ENCODE results near the gene ENO3.

Gene ENO3

DNA sequence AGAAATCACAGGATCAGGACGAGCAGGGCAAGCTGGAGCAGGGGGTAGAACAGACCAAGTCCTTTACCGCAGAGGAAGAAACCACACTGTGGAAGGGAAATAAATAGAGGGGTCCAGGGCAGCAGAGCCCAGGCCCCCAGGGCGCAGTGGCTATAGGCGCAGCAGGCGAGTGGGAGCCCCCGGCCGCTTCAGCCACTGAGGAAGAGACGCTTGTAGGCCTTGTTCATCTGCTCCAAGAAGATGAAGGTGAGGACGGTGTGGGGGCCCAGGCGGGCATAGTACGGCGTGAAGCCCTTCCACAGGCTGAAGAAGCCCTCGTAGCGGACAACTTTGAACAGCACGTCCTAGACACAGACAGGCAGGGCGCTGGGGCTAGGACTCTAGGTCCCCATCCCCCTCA lies 13.4 kb upstream of the ENO3 start:
- DNase-seq = no peak

- DNase-seq = no peak
Measured at GRCh38 chr17:4938069-4938491, 12.8 kb upstream of the ENO3 start.

DNA sequence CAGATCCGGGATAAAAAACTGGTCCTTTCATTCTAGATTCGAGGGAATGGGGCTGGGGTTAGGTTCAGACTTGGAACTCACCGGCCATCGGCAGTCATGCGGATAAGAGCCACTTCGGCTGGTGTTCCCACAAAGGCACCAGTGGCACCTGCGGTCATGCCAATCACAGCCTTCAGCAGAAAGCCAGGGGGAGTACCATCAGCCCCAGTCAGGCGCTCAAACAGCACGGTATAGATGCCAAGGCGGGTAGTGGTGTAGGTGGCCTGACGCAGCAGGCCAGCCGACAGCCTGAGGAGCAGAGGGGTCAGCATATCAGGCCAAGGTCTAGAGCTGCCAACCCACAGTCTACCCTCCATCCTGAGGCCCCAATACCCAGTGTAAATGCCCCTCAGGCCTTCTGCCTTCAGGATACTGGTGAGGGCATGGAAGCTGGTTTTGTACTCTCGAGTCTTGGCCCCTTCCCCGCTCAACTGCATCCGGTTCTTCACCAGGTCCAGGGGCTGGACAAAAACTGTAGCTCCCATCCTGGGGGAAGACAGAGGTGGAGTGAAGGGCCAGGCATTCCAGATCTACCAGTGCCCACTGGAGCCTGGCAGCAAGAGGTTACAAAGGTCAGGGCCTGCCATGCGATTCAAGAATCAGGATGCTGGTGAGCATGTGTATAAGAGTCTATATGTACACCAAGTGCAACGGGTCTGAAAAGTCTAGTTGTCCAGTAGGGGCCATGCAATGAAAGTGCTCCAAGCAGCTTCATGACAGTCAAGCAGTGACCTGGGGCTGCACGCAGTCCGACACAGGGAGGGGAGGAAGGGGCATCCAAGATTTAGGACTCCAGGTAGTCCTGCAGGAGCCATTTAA lies 12.0 kb upstream of the ENO3 start:
- peak in 1 of 2 donors; percentile 14 for DNase-seq

GRCh38 chr17:4939546-4939795 lies 11.4 kb upstream of the ENO3 start:
- no peak for DNase-seq

GRCh38 chr17:4939796-4940554 lies 10.9 kb upstream of the ENO3 start, which contains the start of the genes RNF167 and SLC25A11:
Gene RNF167 (plus strand): TSS chr17:4940268. CDS start chr17:4940910, 642 bp downstream.
Gene SLC25A11 (minus strand): TSS chr17:4940046. CDS start chr17:4939910, 136 bp downstream.
- peak; percentile 99 to 100 for DNase-seq

DNA sequence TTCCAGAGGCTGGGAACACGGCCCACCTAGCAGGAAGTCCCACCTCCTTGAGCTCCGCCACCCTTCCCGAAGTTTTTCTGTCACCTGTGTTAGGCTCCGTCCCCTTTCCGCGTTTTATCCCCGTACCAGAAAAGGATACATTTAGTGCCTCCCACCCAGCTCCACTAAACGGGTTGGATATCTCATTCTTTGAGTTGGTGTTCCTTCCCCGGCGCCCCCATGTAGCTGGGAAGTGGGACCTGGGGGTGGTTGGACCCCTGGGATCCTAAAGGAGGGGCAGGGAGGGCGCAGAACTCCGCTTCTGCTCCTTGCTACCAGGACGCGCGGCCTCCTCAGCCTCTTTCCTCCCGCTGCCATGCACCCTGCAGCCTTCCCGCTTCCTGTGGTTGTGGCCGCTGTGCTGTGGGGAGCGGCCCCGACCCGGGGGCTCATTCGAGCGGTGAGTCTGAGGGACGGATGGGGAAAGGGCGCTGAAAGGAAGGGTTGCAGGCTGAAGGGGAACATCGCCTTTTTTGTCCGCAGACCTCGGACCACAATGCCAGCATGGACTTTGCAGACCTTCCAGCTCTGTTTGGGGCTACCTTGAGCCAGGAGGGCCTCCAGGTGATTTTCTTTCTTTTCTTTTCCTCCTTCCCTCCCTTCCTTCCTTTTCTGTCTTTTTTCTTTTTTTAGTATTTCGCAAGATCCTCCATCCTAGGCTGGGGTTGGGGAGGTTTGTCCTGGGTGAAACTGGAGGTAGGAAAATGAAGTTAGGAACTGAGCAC lies 10.2 kb upstream of the ENO3 start:
- DNase-seq = peak in 1 of 2 donors; percentile 16

DNA sequence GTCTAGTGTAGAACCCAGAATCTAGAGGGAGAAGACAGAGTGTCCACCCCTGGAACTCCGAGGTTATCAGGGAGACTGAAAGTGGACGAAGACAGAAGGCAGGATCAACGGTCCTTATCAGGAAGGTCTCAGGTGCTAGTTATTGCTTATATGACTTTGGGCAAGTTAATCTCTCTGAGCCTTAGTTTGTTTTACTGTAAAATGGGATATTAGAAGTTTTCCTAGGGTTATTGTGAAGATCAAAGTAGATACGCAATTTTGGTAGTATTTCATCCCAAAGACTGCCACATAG lies 9.7 kb upstream of the ENO3 start:
- no peak for DNase-seq

GRCh38 chr17:4942760-4943508 lies 8.0 kb upstream of the ENO3 start:
- DNase-seq = no peak

DNA sequence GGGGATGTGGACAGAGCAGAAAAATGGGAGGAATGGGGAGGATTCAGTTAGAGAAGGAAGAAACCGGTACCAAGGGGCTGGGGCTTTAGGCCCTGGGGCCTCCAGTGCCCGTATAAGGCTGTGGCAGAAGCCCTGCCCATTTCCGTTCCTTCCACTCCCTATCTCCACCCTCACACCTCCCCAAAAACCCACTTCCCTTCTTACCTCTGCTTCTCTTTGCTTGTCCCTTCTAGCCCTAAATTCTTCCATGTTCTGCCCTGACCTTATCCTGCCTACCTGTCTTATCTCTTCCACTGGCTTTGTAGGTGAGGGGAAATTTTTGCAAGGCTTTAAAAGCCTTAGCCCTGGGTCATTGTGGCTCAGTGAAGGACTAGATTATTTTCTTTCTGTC lies 6.8 kb upstream of the ENO3 start:
- peak in 1 of 2 donors; percentile 31 for DNase-seq

DNA sequence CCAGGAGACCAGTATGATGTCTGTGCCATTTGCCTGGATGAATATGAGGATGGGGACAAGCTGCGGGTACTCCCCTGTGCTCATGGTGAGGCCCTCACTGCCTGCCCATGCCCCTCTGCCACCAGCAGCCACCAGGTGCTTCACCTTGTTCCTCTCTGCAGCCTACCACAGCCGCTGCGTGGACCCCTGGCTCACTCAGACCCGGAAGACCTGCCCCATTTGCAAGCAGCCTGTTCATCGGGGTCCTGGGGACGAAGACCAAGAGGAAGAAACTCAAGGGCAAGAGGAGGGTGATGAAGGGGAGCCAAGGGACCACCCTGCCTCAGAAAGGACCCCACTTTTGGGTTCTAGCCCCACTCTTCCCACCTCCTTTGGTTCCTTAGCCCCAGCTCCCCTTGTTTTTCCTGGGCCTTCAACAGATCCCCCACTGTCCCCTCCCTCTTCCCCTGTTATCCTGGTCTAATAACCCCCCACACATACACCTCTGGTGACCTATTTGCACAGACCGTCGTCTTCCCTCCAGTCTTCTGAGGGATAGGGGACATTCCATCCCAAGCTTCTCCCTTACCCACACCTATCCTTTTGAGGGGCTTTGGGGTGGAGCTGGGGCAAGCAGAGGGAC lies 6.3 kb upstream of the ENO3 start:
- no peak for DNase-seq

DNA sequence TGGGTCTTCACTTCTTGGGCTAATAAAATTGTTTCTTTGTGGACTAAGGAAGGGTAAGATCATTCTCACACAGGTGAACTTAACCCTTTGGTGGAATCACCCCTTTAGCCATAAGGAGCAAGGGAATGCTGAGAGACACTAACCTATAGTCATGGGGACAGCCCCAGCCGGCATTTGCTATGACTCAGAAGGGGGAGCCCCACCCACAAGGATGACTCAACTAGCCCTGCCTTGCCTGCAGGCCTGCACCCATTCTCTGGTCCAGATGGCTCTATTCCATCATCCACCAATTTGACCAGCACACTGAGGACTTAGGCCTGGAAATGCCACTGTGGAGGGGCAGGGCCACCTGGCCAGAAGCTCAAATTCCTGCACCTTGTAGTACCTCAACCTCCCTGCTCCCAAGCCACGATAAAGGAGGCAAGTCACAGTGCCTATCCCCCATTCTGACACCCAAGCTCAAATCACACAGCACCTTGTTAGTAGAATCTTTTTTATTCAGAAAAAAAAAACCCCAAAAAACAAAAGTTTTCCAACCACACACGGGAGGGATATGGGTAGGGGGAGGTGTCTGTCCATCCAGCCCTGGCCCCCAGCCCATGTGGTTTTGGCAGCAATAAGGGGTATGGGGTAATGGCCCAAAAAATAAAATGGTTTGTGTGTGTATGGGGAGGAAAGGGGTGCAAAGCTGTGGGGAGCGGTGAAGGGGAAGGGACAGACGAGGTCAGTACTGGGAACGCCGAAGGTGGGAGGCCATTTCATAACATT lies 5.6 kb upstream of the ENO3 start:
- peak; percentile 82 to 90 for DNase-seq

GRCh38 chr17:4945944-4946280 lies 5.0 kb upstream of the ENO3 start:
- no peak for DNase-seq

DNA sequence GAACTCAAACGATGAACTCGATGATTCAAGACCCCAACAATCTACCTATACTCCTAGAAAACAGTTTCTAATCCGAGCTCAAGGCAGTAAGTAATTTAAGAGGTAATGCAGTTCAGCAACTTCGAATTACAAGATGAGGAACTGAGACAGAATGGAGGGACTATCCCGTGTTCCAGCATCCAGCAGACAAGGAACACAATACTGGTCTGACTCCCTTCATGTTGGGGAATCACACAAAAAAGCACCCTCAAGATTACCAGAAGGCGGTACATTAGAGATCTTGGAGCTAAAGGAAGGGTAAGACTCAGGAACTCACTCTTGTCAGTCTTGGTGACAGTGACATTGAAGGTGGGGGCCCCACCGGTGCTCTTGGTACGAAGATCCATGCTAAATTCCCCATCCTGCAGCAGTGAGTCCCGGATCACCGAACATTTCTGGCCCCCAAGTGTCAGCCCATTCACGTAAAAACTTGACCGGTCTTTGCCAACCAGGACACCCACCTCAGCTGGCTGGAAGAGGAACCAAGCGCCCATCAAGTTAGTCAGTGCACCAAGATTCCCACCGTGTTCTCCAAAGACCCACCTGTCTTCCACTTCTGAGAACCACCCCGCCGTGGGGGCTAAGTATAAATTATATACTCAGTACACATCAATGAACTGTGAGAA lies 4.5 kb upstream of the ENO3 start:
- peak in 1 of 2 donors; percentile 25 for DNase-seq

DNA sequence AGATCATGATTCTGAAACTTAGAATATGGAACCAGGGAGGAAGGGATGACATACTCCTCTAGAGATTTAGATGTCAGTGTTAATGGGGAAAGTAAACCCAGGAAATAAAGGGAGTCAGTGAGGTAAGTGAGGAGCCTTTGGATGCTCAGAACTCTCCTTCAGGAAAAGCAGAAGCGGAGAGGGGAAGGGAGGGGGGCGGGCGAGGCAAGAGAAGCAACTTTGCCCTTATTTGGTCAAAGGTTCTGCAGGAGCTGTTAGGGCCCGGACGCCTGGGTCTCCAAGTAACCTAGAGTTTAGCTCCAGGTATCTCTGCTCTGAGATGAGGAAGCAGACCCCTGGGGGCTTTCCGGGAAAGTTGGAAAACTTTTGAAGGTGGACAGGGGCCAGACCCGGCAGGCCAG lies 3.9 kb upstream of the ENO3 start:
- peak; percentile 22 to 27 for DNase-seq

DNA sequence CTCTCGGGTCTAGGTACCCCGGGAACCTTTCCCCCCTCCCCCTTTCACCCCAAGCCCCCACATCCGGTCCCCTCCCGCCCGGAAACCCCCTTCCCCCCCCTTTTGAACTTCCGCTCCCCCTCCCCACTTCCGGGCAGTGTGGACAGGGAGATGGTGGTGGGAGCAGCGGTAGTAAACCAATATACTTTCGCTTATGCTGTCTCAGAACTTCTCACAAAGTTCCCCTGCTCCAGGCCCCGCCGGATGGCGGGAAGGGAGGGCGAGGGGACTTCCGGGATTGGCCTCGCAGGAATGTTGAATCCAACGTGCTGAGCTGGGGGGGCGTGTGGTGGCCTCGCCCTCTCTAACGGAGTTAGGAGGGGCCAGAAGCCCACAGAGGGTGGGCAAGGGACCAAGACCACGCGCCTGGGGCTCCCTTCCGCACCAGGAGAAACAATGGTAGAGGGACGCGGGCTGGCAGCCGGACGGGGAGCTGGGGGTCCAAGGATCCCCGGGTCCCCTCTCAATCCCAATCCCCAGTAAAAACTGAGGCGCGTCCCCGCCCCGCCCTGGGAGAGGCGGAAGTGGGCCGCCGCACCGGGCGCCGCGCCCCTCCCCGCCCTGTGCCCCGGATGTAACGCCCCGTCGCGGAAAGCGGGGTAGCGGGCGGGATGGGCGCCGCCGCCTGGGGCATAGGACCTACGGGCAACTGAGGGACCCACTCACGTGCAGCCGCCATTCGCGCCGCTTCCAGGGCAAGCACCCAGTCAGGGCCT lies 3.3 kb upstream of the ENO3 start:
- peak; percentile 52 to 68 for DNase-seq

DNA sequence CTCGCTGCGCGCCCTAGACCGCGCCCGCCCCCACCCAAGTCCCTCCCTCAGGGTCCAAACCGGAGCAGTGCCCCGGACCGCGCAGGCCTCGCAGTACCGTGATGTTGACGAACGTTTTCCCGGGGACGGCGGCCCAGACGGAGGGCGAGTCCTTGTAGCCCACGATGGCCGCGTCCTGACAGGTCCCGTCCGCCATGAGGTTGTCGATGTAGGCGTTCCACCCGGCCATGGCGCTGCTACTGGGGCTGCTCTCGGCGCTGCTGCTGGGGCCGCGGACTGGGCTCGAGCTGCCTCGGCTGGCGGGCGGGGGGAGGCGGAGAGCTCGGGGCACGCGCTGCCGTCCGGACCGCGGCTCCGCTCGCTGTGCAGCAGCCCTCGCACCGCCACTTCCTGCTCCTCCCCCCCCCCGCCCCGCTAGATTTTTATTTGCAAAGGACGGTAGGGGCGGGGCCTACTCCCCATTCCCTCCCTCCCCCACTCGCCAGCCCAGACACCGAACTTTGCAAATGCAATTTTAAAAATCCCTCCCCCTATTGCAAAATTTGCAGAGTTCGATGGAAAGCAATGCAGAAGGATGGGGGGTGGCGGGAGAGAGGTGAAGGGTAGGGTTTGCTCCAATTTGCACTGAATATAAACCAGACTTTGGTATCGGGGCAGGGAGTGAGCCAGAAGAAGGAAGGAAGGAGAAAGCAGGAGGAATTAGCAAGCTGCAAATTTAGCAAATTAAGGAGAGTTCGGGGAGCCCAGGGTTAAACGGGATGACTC lies 2.6 kb upstream of the ENO3 start, which contains the start of gene PFN1:
Gene PFN1 (minus strand): TSS at position 365 of the 765 bp plus-strand sequence. CDS start 136 bp downstream, at position 229.
- DNase-seq = peak; percentile 95 to 98

GRCh38 chr17:4948931-4949320 lies 2.0 kb upstream of the ENO3 start:
- DNase-seq = peak; percentile 93 to 95

- DNase-seq = peak; percentile 86 to 91
Measured at GRCh38 chr17:4949321-4950074, 1.4 kb upstream of the ENO3 start.
